ENCODE data around the gene SDR42E2.
"Not testable (repeated sequence)": the region's sequence is repeated elsewhere in the genome, so short reads cannot be mapped to it uniquely, and the experiment has no call there.

SDR42E2 gene

DNA sequence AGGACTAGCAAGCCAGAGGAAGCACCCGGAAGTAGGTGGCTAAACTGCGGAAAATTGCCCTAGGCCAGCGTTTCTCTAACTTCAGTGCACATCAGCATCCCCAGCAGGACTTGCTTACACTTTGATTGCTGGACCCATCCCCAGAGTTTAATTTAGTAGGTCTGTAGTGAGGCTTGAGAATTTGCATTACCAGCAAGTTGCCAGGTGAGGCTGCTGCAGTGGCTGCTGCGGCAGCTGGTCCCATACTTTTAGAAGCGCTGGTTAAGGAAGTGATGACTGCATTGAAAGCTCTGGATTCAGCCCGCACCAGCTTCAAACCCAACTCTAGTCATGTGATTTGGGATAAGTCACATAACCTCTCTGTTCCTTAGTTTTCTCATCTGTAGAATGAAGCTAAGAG, 48.0 kb downstream of the SDR42E2 start:
- DNase-seq (ENCODE audit: low read depth in 2 of 2, low spot score in 1 of 2) = no peak

DNA sequence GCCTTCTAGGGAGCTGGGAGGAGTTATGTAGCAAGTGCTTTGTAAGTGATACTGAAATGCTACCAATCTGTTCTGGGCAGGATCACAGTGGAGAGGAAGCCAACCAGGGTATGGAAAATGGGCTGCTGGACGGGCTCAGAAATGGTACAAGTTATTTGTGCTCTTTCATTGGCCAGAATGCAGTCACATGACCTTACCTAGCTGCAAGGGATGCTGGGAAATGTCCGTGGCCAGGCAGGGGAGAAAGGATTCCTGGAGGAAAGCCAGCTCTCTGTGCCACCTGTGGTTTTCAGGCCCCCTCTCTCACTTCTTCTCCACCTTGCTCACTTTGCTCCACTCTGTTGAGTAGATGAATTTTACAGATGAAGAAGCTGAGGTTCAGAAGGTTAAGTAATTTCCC, 48.5 kb downstream of the SDR42E2 start:
- DNase-seq (ENCODE audit: low read depth in 2 of 2, low spot score in 1 of 2) = no peak

- DNase-seq (ENCODE audit: low read depth in 2 of 2, low spot score in 1 of 2) = no peak
Observed at GRCh38 chr16:22213236-22213635, 50.9 kb downstream of the SDR42E2 start.

- no peak for DNase-seq (ENCODE audit: low read depth in 2 of 2, low spot score in 1 of 2)
Observed at GRCh38 chr16:22213801-22214200, 51.5 kb downstream of the SDR42E2 start.

DNA sequence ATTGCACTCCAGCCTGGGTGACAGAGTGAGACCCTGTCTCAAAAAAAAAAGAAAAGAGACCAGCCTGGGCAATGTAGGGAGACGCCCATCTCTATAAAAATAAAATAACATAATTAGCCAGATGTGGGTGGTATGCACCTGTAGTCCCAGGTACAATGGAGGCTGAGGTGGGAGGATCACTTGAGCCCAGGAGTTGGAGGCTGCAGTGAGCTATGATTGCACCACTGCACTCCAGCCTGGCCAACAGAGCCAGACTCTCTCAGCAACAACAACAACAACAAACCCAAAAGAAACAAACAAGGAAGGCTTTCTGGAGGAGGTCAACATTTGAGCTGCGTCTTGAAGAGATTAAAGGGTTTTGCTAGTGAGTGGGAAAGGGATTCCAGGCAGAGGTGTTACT, 52.1 kb downstream of the SDR42E2 start:
- DNase-seq (ENCODE audit: low read depth in 2 of 2, low spot score in 1 of 2) = no peak

- no peak for DNase-seq (ENCODE audit: low read depth in 2 of 2, low spot score in 1 of 2)
Observed at GRCh38 chr16:22214889-22215288, 52.6 kb downstream of the SDR42E2 start.

DNA sequence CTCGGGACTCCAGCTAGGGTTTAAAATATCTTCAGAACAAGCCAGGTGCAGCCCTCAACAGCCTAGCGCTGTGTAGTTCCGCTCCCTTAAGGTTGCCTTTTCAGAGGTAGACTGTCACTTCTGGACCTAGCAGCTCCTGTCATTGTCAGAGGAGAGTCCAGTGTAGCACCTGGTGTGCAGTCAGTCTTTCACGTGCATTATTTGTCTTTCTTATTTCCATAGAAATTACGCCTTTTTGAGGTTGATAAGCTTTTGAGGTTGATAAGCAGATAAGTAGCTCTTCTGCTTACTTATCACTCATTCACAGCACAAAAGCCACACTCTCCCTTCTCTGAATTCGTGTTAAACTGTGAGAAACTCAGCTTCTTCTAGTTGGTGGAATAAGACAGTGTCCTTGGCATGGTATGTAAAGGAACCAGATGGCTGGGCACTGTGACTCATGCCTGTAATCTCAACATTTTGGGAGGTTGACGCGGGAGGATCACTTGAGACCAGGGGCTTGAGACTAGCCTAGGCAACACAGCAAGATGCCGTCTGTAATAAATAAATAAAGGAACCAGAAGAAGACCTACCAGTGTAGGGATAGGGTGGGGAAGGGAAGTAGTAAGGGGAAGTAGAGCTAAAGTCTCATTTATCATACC, 54.0 kb downstream of the SDR42E2 start:
- DNase-seq (ENCODE audit: low read depth in 2 of 2, low spot score in 1 of 2) = no peak

GRCh38 chr16:22216832-22217225, 54.5 kb downstream of the SDR42E2 start:
- DNase-seq (ENCODE audit: low read depth in 2 of 2, low spot score in 1 of 2) = not testable (repeated sequence)

DNA sequence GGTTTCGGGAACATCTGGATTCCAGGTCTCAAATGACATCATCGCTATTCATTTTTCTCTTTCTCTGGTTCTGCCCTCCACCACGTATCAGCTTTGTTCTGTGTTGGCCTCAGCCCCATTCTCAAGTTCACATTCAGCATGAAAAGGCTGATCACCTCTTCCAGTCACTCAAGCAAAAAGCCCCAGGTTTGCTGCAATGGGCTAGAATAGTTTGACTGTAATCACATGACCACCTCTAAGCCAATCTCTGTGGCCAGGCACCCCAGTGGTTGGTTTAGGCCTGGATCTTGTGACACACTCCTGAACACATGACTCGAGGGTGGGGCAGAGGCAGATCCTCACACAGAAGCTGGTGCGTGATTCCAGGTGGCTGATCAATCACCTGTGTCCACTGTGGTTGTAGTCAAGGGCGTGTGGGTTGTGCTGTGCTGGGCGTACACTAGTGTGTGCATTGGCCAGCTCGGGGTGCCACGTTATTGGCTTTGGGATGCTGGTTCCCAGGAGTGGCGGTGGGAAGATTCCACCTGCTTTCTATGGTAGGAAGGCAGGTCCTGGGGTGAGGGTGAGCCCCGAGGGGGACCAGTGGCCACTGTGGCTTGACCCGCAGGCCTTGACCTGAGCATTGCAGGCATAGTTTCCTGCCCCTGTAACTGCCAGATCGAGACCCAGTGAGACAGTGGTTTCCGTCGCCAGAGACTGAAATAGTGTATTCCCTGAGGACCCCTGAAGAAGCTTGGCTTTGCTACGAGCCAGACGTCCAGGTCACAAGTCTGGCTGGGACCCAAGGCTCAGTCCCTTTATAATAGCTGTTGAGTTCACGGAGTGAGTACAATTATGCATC, 55.8 kb downstream of the SDR42E2 start:
- no peak for DNase-seq (ENCODE audit: low read depth in 2 of 2, low spot score in 1 of 2)

DNA sequence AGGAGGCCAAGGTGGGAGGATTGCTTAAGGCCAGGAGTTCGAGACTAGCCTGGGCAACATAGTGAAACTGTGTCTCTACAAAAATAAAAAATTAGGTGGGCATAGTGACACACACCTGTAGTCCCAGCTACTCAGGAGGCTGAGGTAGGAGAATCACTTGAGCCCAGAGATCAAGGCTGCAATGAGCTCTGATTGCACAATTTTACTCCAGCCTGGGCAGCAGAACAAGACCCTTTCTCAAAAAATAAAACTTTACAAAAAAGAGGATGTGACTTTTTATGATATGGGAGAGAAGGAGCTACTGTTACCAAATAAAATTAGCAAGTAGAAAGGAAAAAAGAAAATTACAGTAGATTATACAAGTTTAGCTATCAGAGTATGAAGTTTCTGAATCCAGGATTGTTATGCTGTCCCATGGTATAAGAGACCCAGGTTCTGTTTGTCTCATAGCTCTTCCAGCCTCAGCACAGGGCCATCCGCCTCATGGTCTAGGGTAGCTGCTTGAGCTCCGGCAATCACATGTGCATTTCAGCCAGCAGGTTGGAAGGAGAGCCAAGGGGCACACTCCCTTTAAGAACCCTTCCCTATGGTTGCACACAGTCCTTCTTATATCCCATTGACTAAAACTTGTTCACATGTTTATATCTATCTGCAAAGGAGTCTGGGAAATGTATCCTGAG, 57.2 kb downstream of the SDR42E2 start:
- no peak for DNase-seq (ENCODE audit: low read depth in 2 of 2, low spot score in 1 of 2)

GRCh38 chr16:22220069-22220440, 57.7 kb downstream of the SDR42E2 start:
- DNase-seq (ENCODE audit: low read depth in 2 of 2, low spot score in 1 of 2) = no peak

DNA sequence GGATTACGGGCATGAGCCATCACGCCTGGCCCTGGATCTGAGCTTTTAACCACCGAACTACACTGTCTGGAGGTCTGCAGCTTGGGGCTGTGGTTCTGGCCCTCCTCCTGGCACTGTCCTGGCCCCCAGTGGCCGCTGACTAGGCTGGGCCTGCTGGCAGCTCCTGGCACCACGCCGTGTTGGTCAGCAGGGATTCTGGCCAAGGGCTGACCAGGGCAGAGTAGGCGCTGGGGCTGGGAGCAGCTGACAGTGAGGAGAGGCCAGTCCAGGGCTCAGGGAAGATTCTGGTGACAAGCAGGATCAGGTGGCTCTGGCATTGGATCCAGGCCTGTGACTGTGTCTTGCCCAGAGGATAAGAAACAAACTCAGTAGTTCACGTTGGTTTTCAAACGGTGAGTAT, 58.4 kb downstream of the SDR42E2 start:
- no peak for DNase-seq (ENCODE audit: low read depth in 2 of 2, low spot score in 1 of 2)

DNA sequence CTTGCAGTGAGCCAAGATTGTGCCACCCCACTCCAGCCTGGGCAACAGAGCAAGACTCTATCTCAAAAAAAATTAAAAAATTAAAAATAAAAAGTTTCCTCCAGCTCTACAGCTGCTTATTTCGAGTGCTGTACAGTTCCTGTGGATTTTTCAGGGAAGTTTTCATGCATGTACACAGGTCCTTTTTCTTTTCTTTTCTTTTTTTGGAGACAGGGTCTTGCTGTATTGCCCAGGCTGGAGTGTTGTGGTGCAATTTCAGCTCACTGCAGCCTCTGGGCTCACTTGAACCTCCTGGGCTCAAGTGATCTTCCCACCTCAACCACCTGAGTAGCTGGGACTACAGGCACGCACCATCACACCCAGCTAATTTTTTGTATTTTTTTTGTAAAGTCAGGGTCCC, 59.7 kb downstream of the SDR42E2 start:
- DNase-seq (ENCODE audit: low read depth in 2 of 2, low spot score in 1 of 2) = no peak

- DNase-seq (ENCODE audit: low read depth in 2 of 2, low spot score in 1 of 2) = no peak
Observed at GRCh38 chr16:22222998-22223397, 60.7 kb downstream of the SDR42E2 start.

DNA sequence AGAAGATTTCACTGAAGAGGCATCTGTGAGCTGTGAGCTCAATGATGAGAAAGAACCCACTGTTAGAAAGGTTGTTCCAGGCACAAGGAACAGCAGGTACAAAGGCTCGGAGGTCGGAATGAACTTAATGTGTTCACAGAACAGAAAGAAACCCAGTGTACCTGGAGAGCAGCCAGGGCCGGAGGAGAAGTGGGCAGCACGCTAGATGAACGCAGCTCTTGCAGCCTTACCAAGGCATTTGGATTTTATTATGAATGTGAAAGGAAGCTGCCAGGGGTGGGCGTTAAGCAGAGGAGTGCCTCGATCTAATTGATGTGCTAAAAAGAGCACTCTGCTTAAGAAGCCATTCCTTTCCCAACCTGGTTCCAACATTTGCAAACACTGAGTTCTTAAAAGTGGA, 62.8 kb downstream of the SDR42E2 start:
- DNase-seq (ENCODE audit: low read depth in 2 of 2, low spot score in 1 of 2) = no peak

DNA sequence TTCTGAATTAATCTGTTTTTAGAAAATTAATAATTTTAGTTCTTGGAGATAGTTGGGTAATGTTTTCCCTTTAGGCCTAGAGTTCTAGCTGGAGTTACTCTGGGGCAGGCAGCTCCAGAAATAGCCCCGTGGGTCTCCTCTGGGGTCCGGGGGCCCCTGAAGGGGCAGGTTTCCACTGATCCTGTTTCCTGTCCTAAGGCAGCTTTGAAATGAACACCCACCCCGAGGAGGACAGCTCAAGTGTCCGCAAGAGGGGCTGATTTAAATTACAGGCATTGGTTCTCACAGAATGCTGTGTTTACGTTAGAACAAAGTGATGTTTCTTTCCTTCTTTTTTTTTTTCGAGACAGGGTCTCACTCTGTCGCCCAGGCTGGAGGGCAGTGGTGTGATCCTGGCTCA, 67.6 kb downstream of the SDR42E2 start:
- no peak for DNase-seq (ENCODE audit: low read depth in 2 of 2, low spot score in 1 of 2)

DNA sequence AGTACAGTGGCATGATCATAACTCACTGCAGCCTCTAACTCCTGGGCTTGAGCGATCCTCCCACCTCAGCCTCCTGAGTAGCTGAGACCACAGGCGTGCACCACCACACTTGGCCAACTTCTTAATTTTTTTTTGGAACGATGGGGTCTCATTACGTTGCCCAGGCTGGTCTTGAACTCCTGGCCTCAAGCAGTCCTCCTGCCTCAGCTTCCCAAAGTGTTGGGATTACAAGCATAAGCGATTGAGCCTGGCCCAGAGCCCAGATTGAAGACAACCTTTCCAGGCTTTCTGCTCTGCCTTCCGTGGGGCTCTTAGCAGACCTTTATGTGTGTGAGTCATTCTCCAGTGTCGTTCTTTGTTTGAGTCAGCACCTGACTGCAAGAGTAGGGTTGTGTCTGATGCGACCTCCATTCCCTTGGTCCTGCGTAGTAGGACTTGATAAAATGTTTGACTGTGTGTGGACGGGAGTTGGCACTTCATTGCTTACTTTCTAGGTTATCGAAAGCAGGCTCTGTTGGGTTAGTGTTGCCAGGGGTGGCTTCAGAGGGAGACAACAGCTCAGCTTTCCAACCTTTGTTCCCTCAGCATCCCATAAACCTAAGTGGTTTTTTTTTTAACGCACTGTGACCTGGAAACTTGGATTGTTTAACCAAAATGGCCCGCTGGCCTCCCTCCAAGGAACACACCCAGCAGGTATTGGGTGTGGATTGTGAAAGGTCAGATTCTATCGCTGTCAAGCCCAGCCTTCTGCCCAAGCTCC, 70.2 kb downstream of the SDR42E2 start:
- no peak for DNase-seq (ENCODE audit: low read depth in 2 of 2, low spot score in 1 of 2)

GRCh38 chr16:22233037-22233372, 70.7 kb downstream of the SDR42E2 start:
- DNase-seq (ENCODE audit: low read depth in 2 of 2, low spot score in 1 of 2) = no peak

- DNase-seq (ENCODE audit: low read depth in 2 of 2, low spot score in 1 of 2) = no peak
Observed at GRCh38 chr16:22235839-22236745, 73.8 kb downstream of the SDR42E2 start.

GRCh38 chr16:22239131-22239805, 77.0 kb downstream of the SDR42E2 start:
- no peak for DNase-seq (ENCODE audit: low read depth in 2 of 2, low spot score in 1 of 2)

Measured in stimulated activated CD8-positive, alpha-beta memory T cell treated with anti-CD3 and anti-CD28 coated beads, Interleukin-4, amount 100 ng/mL, for 4 hours (primary cell).